HS-27A (cell line): ENCODE measurements around the gene SDR42E1.

Experiments used
- DNase-seq: peaks from one replicate; pipeline ENCODE4 v3.0.0-alpha.2; 2012; ENCODE audit warnings: low read depth, missing footprints

SDR42E1 gene, protein sequence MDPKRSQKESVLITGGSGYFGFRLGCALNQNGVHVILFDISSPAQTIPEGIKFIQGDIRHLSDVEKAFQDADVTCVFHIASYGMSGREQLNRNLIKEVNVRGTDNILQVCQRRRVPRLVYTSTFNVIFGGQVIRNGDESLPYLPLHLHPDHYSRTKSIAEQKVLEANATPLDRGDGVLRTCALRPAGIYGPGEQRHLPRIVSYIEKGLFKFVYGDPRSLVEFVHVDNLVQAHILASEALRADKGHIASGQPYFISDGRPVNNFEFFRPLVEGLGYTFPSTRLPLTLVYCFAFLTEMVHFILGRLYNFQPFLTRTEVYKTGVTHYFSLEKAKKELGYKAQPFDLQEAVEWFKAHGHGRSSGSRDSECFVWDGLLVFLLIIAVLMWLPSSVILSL

DNA sequence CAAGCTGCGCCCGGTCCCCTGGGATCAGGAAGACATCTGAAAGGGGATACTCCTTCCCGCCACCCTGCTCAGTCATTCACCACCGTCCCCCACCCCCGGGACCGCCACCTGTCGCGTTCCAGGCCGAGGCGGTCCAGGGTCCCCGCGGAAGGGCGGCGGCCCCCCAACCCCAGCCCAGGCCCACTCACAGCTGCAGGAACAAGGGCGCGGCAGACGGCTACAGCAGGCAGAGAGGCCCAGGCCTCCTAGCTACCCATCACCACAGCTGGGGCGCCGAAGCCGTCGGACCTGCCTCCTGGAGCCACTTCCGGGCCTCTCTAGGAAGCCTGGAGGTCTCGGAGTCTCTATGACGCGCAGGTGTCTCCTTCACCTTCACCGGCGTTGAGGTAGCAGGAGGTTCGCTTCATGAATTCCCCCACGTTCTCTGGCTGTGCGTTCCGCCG lies at the start of gene SDR42E1:
Gene SDR42E1 (minus strand): TSS at position 272 of the 443 bp plus-strand sequence. CDS start 10,612 bp downstream, outside the sequence.
- no peak for DNase-seq

GRCh38 chr16:82059983-82060421 lies 48.7 kb upstream of the SDR42E1 start:
- DNase-seq: no peak

GRCh38 chr16:82059161-82059982 lies 48.1 kb upstream of the SDR42E1 start:
- DNase-seq: no peak

DNA sequence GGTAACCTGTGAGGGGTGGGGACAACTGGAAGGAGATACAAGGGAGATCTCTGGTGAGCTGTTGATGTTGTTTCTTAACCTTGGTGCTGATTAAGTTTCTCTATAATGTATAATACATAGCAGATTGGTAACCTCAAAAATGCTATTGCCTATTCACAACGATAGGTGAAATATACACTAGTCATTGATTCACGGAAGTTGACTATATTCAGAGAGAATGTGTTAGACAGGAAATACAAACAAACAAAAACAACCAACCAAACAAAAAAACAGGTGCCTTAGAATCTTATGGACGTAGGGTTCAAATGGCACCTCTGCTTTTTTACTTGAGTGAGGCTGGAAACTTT lies 45.3 kb upstream of the SDR42E1 start:
- DNase-seq: no peak

DNA sequence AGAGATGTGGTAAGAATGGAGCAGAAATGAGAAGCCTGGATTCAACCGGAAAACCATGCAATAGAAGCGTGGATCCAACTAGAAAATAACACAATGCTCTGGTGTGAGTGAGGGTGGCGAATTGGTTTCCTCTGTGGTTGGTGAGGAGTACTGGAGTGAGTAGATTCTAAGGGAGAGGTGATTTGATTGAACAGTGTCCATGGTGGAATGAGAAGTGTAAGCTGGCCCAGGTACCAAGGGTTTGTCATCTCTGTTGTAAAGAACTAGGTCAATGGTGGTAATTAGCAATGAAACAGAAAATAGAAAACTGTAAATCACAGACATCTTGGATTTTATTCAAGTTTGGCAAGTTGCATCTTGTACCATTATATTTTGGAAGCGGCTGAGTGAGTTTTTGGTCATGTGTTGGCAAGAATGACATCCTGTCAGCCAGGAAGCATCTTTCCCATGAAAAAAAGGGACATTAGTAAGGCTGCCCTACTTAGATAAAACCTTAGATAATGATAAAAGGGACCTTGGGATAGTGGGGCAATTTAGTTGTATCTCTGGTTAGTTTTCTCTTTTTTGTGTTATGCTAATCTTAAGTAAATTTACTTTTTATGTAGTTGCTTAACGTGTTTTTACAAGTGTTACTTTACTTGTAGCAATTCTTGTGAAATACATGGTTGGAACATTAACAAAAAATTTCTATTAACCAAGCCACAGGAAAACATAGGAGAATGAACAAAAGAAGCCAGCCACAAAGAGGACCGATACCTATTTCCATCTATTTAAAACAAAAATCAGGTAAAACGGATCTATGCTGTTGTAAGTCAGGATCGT lies 44.7 kb upstream of the SDR42E1 start:
- DNase-seq: no peak

DNA sequence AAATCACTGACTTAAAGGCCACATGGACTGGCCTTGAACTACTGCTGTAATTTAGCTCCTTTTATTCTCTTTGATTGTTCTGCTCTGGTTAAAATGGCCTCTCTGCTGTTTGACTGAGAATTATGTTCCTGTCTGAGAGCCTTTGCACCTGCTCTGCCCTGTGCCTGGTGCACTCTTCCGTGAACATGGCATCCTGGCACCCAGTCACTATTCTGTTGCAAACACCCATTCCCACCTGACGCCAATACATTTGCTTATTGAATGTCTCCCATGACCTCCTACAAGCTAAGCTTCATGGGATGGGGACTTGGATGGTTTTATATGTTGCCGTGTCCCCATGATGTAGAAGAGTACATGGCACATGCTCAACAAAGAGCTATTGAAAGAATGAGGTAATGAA lies 43.8 kb upstream of the SDR42E1 start:
- DNase-seq: no peak

- no peak for DNase-seq
These were observed 40.4 kb upstream of the SDR42E1 start for GRCh38 chr16:82051656-82052055.

DNA sequence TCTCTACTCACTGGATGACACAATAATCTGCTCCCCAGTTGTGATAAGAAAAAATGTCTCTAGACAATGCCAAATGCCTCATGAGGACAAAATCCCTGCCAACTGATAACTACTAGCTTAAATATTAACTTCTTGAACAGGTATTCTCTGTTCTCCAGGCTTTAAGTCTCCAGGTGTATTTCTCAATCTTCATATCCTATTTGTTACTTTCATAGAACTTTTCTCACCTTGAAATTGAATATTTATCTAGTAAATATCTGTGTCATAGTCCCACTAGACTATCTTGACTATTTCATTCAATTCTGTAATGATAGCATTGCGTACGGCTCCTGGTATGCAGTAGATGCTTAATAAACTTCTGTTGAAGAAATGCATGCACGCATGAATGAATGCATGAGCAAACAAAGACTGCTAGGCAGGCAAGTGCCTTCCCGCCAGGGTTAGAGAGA lies 39.7 kb upstream of the SDR42E1 start:
- no peak for DNase-seq

DNA sequence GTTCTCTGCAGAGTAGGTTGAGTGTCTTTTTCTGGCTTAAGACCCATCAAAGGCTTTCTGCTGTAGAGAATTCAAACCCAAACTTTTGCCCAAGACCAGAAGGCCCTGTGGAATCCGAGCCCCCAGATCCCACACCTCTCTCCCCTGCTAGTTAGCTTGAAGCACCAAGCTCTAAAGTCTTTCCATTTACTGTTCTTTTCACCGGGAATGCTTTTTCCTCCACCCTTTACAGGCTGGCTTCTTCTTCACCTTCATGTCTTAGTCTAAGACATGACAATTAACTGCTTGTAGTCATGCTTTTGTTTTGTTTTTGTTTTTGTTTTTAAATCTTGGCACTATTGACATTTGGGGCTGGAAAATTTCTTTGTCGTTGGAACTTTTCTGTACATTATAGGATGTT lies 39.2 kb upstream of the SDR42E1 start:
- no peak for DNase-seq

GRCh38 chr16:82049484-82049883 lies 38.2 kb upstream of the SDR42E1 start:
- DNase-seq: no peak

- no peak for DNase-seq
These were observed 36.5 kb upstream of the SDR42E1 start for GRCh38 chr16:82047787-82048186.

DNA sequence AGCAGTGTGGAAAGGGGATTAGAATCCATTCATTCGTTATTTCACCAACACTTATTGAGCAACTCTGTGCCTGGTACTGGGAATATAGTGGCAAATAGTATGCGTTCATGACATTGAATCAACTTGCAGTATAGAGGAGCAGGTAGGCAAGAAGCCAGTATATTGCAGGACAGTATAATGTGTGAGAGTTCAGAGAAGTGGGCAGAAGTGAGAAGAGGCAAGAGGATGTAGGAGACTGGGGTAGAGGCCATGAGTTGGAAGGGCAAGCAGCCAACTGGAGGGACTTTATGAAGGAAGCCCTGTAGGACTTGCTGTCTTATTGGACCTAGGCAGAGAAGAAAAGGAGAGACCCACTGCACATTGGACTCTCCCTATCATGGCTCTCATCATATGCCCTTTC lies 36.1 kb upstream of the SDR42E1 start:
- DNase-seq: no peak

DNA sequence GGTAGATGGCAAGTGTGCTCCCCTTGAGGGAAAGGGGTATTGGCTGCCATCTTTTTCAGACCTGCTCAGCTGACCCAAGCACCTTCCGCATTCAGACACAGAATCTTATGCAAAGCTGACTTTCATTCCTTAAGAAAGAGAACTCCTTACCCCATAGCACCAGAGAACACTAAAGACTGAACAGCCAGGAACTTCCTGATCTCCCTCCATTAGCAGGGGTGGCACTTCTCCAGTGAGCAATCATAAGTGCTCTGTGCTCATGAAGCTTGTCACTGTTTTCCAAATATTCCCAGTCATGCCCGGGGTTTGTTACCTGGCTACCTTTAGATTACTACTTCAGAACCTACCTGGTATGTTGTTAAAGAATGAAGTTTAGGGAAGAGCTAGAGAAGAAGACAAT lies 35.7 kb upstream of the SDR42E1 start:
- no peak for DNase-seq

GRCh38 chr16:82046541-82046940 lies 35.3 kb upstream of the SDR42E1 start:
- DNase-seq: no peak

GRCh38 chr16:82045465-82045864 lies 34.2 kb upstream of the SDR42E1 start:
- DNase-seq: no peak

GRCh38 chr16:82044585-82044911 lies 33.3 kb upstream of the SDR42E1 start:
- DNase-seq: no peak

- no peak for DNase-seq
These were observed 32.7 kb upstream of the SDR42E1 start for GRCh38 chr16:82043680-82044584.

DNA sequence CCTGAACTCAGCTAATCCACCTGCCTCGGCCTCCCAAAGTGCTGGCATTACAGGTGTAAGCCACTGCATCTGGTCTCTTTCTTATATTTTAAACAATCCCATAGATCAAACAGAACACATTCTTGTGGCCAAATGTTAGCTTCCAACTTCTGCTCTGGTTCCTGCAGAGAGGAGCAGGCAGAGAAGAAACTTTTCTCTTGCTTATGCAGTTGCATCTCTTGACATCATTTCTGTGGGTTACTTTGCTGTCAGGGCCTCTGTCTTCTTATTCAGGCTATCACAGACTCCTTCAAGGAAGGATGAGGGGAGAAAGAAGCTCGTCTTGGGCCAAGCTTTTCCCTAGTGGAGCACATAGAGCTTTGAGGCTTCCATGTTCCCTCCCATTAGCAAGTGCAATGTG lies 31.6 kb upstream of the SDR42E1 start:
- DNase-seq: no peak

DNA sequence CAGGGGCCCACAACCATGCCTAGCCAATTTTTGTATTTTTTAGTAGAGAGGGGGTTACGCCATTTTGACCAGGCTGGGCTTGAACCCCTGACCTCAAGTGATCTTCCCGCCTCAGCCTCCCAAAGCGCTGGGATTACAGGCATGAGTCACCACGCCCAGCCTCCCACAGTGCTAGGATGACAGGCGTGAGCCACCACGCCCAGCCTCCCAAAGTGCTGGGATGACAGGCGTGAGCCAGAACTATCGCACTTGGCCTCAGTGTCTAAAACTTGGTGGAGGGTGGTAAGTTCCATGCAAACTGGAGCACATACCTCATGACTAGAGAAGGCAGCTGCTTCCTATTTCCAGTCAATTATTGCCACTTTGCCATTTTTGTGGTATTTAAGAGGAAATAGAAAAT lies 30.9 kb upstream of the SDR42E1 start:
- DNase-seq: no peak

- DNase-seq: no peak
These were observed 30.3 kb upstream of the SDR42E1 start for GRCh38 chr16:82041542-82041941.

- no peak for DNase-seq
These were observed 29.0 kb upstream of the SDR42E1 start for GRCh38 chr16:82040296-82040695.
